Activated T-cell treated with anti-CD3 and anti-CD28 coated beads for 1 hour (primary cell): ENCODE measurements around the gene GALM.
"Not testable (repeated sequence)": the region's sequence is repeated elsewhere in the genome, so short reads cannot be mapped to it uniquely, and the experiment has no call there.

ENCODE experiments used
- DNase-seq: peaks from one replicate; pipeline ENCODE4 v3.0.0-alpha.2; 2020; ENCODE audit warnings: low read depth

GALM gene

DNA sequence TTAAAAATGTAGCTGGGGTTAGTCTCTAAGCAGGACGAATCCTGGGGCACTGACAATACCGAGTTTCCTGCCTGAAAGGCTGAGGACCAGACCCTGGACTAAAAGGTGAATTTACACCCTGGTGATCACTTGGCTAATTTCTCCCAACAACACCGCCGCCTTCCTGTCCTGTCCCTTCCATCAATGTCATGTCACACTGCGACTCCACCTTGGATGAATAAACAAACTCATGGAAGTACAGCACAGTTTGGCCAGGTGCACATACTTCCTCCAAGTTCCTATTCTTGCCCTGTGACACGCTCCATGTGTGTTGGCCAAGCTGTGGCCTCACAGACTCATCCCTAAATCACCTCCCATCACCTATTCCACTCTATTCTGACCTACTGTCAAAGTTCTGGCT lies 15.9 kb upstream of the GALM start:
- no peak for DNase-seq

- no peak for DNase-seq
These were observed 15.2 kb upstream of the GALM start for GRCh38 chr2:38650717-38651116.

- no peak for DNase-seq
These were observed 13.3 kb upstream of the GALM start for GRCh38 chr2:38652431-38653273.

- DNase-seq = no peak
These were observed 12.6 kb upstream of the GALM start for GRCh38 chr2:38653380-38653714.

DNA sequence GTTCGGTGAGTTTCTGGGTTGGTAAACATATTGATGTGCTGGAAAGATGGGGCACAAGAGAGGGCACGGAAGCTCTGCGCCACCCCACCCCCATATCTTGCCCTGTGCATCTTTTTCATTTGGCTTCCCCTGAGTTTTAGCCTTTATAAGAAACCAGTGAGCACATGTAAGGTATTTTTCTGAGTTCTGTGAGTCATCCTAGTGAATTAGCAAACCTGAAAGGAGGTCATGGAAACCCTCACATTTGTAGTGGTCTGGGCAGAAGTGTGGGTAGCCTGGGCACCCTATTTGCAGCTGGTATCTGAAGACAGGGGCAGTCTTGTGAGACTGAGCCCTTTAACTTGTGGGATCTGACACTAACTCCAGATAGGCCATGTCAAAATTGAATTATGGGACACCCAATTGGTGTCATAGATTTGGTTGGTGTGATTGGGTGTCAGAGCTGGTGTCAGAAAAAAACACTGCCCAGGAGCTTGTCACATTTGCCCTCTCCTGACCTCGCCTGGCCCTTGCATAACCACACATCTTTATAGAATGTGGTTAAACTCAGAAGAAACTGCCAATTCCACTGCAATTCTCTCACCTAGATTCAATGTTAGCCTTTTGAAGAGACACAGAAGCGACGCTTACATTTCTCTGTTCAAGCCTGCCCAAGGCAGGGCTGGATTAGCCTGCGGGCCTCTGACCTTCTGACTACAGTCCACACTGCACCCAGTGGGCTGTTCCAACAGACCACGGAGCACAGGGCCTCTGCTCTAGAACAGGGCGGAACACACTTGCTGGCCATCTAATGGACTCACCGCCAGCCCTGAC lies 12.0 kb upstream of the GALM start:
- no peak for DNase-seq

- no peak for DNase-seq
These were observed 11.2 kb upstream of the GALM start for GRCh38 chr2:38654528-38655381.

DNA sequence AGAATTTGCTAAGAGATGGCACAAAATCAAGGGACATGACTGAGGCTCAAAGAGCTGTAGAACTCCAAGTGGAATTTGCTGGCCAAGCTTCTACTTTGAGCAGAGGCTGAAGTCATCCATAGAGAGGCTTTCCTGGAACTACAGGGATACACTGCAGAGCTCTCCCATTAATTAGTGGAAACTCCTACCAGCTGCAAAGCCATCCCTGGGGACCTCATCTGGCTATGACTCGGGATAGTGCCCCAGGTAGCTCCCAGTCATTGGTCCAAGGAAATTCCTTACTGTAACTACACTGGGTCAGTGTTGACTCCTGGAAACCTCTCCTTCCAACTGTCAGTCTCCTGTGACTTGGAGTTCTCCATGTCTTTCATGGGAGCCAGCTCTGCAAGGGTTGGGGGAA lies 10.5 kb upstream of the GALM start:
- no peak for DNase-seq

- no peak for DNase-seq
These were observed 8.9 kb upstream of the GALM start for GRCh38 chr2:38656866-38657480.

DNA sequence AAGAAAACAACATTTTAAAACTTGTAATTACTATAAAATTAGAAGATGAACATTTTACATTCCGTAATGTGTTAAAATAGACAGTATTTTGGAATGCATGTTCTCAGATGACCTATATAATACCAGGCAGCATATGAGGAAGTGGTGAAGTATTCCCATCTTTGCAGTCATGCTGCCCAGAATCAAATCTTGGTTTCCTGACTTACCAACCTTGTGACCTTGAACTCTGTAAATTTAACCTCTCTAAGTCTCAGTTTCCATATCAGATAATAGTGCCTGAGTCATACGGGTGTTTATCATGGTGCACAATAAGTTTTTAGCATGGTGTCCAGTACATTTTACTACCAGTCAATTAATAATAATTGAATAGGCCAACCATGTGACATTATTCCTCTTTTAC lies 7.3 kb upstream of the GALM start:
- no peak for DNase-seq

- no peak for DNase-seq
These were observed 6.8 kb upstream of the GALM start for GRCh38 chr2:38659115-38659514.

DNA sequence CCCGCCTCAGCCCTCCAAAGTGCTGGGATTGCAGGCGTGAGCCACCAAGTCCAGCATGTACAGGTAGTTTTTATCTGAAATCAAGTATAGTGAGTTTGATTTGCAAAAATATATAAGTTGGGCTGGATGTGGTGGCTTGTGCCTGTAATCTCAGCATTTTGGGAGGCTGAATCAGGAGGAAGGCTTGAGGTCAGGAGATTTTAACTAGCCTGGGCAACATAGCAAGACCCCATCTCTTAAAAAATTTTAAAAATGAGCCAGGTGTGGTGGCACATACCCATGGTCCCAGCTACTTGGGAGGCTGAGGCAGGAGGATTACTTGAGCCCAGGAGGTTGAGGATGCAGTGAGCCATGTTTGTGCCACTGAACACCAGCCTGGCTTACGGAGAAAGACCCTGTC lies 5.6 kb upstream of the GALM start:
- no peak for DNase-seq

DNA sequence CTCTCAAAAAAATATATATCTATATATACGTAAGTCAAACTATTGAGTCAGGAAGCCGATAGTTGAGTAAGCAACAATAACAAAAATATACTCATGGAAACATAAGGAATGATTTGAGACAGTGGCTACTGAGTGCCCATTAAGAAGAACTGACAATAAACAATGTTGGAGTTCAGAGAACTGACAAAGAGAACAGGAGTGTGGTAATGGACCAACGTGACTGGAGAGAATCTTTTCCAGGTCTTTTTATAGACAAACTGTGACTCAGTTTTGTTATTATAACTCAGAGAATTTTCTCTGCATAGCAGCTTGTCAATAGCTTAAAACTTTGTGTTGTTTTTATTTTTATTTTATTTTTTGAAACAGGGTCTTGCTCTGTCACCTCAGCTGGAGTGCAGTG lies 4.6 kb upstream of the GALM start:
- no peak for DNase-seq

- DNase-seq = no peak
These were observed 619 bp downstream of the GALM start for GRCh38 chr2:38666556-38666910.

DNA sequence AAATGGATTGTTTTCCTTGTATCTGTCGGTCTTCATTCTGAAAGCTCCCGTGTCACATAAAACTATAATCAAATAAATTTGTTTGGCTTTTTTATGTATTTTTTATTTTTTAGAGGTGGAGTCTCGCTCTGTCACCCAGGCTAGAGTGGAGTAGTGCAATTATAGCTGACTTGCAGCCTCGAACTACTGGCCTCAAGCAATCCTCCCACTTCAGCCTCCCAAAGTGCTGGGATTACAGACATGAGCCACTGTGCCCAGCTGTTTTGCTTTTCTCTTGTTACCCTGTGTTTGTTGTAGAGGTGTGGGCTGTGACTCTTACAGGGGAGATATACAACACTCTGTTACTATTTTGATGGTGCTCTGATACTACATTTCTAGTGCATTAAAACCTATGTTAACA lies 2.2 kb downstream of the GALM start:
- no peak for DNase-seq

DNA sequence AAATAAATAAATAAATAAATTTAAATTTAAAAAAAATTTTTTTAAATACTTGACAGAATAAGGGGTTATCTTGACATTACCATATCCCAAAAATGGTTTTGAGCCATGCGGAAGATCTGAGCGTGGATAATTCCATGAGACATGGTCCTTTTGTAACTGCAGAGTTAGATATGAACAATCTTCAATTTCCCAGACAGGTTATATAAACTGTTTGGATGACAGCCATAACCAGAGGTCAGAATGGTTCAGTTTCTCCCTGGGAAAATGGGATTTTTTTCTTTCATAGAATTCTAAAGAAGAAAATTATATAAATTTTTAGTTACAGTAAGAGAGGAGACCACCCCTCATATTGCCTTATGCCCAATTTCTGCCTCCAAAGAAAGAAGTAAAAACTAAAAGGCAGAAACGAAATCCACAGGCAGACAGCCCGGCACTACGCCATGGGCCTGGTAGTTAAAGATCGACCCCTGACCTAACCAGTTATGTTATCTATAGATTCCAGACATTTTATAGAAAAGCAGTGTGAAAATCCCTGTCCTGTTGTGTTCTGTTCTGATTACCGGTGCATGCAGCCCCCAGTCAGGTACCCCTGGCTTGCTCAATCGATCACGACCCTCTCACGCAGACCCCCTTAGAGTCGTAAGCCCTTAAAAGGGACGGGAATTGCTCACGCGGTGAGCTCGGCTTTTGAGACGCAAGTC lies 3.0 kb downstream of the GALM start:
- no peak for DNase-seq

DNA sequence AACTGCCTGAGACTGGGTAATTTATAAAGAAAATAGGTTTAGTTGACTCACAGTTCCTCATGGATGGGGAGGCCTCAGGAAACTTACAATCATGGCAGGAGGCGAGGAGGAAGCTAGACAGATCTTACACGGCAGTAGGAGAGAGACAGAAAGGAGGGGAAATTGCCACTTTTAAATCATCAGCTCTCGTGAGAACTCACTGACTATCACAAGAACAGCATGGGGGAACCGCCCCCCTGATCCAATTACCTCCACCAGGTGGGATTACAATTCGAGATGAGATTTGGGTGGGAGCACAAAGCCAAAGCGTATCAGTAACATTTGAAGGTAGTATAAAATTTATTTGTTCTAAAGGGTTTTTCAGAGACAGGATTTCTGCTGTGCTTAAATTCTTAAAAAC lies 5.4 kb downstream of the GALM start:
- DNase-seq = no peak

- no peak for DNase-seq
These were observed 6.0 kb downstream of the GALM start for GRCh38 chr2:38671946-38672345.

- DNase-seq = no peak
These were observed 6.8 kb downstream of the GALM start for GRCh38 chr2:38672445-38673391.

- DNase-seq = no peak
These were observed 10.8 kb downstream of the GALM start for GRCh38 chr2:38676681-38677080.

GRCh38 chr2:38680868-38681267 lies 15.0 kb downstream of the GALM start:
- DNase-seq = not testable (repeated sequence)
